NCI-H1105 (cell line): ENCODE results near the gene TBC1D10A.

Experiments
- DNase-seq: peaks from one replicate; lab custom pipeline; 2025; lab: John Stamatoyannopoulos, UW

TBC1D10A gene

DNA sequence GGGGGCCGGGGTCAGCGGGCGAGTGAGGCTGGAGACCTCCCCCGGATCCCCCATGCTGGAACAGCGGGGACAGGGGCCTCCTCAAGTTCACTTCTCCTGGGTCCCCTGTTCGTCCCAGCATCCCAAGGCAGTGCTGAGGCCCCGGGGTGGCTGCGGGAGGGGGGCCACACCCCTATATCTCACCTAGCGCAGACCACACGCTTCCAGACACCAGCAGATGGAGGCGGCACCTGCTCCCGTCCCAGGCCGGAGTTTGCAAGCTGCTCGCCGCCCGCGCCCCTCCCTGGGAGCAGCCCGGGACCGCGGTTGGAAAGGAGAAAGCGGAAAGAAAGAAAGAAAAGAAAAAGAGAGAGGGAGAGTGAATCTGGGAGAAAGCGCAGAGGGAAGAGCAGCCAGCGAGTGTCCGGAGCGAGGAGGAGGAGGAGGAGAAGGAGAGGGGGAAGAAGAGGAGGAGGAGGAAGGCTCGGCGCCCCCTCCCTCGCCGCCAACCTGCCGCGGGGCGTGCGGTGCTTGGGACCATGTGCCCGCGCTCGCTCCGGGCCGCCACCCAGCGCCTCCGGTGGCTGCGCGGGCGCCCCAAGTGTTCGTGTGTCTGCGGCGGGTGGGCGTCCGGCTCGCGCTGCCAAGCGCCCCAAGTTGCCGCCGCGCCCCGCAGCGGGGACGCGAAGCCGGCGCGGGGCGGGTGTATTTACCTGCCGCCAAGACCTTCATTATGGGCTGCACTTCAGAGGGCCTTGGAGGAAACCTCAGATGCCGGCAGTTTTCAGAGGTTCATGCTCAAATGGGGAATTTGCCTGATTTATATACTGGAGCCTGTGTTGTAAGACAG is 80.5 kb downstream of the TBC1D10A start, which contains the start of gene LIF:
Gene LIF, minus strand, starts transcription at position 775 of the 829 bp plus-strand sequence. Its CDS starts 64 bp downstream, at position 711.
- DNase-seq = no peak

DNA sequence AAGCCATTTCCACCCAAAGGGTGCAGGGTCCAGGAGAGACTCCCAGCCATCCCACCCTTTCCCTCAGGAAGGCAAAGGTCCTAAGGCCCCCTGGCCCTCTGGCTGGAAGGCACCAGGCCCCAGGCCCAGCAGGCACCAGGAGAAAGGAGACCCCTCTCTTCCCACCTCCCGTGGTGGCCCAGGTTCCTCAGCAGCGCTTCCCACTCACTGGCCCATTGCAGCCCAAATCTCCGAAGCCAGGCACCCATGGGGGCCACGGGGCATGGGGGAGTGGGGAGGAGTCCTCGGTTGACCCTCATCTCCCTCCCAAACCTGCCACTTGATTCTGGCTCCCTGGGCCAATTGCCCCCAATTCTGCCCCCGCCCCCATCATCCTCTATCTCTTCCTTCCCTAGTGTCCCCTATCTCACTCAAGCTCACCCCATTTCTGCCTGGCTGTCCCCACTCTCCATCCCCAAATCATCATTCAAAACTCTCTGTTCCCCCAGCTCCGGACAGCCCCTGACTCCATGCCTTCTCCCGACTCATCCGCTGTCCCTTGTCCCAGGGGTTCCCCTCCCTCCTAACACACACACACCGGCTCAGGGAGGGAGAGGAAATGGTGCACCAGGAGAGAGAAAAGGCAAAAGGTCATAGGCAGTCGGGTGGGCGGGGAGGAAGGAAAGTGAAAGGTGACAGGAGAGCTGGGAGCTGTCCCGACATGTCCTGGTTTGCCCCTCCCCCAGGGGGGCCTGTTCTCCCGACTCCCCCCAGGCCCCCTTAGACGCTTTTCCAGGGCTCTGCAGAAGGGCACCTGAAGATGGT is 81.4 kb downstream of the TBC1D10A start:
- DNase-seq = no peak

GRCh38 chr22:30244641-30245040 is 82.1 kb downstream of the TBC1D10A start:
- no peak for DNase-seq

GRCh38 chr22:30244066-30244465 is 82.7 kb downstream of the TBC1D10A start:
- no peak for DNase-seq

DNA sequence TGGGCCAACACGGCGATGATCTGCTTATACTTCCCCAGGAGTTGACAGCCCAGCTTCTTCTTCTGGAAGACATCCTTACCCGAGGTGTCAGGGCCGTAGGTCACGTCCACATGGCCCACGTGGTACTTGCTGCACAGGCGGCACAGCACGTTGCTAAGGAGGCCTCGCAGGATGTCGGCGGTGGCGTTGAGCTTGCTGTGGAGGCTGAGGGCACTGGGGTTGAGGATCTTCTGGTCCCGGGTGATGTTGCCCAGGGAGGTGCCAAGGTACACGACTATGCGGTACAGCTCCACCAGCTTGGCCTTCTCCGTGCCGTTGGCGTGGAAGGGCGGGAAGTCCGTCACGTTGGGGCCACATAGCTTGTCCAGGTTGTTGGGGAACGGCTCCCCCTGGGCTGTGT is 83.1 kb downstream of the TBC1D10A start:
- no peak for DNase-seq
